Transverse colon (tissue), 4 donors: ENCODE results near the gene ALKBH7. TPM values are rescaled to one million over a fixed set of nuclear protein-coding genes. Genes with fewer than 3 reads are reported as not detected.

Experiments
- DNase-seq: peaks from one replicate; pipeline ENCODE4 v3.0.0-alpha.2; 2019
- H3K27ac ChIP-seq, 4 donors: fragments of 200-600 bp; sonication (generic); 2 replicates each; pipeline ENCODE4 v1.5.1; 2016 to 2018; ENCODE audit warnings: inconsistent platforms in 4 of 4
- H3K27me3 ChIP-seq: fragments of 200-600 bp; sonication (generic); 2 replicates; pipeline ENCODE4 v1.5.1; 2017; ENCODE audit warnings: inconsistent platforms
- H3K36me3 ChIP-seq, 4 donors: fragments of 200-600 bp; sonication (generic); 2 replicates each; pipeline ENCODE4 v1.5.1; 2017 to 2019; ENCODE audit warnings: inconsistent platforms in 4 of 4
- H3K4me1 ChIP-seq, 4 donors: fragments of 200-600 bp; sonication (generic); 2 replicates each; pipeline ENCODE4 v1.5.1; 2017 to 2020; ENCODE audit warnings: inconsistent platforms in 4 of 4
- H3K4me3 ChIP-seq, 4 donors: fragments of 200-600 bp; sonication (generic); 1 replicate in 1 of 4; 2 replicates in 3 of 4; pipeline versions ENCODE4 v1.5.1 to v1.6.1; 2017 to 2019; ENCODE audit warnings: inconsistent platforms in 4 of 4
- H3K9me3 ChIP-seq, 2 donors: fragments of 200-600 bp; sonication (generic); 2 replicates each; pipeline ENCODE4 v1.5.1; 2017 to 2019; ENCODE audit warnings: inconsistent platforms in 2 of 2
- CTCF ChIP-seq, 5 experiments: fragments of 200-600 bp in 3 of 5; fragments of 450-650 bp in 2 of 5; sonication (generic) in 3 of 5; IDR thresholded peaks; 1 replicate in 2 of 5; 2 replicates in 3 of 5; pipeline ENCODE4 v1.5.1; 2016 to 2017; ENCODE audit warnings: antibody characterized with exemption in 5 of 5, inconsistent platforms in 3 of 5, mild to moderate bottlenecking in 2 of 5, moderate library complexity in 1 of 5
- EP300 ChIP-seq: sonication (generic); formaldehyde crosslinking; IDR thresholded peaks from one replicate; pipeline ENCODE4 v1.6.1; 2017; ENCODE audit warnings: antibody characterized with exemption, low read depth
- POLR2A ChIP-seq: fragments of 450-650 bp; IDR thresholded peaks from one replicate; pipeline ENCODE4 v1.6.1; 2016; ENCODE audit warnings: antibody characterized with exemption, mild to moderate bottlenecking, moderate library complexity
- POLR2AphosphoS5 ChIP-seq, 3 donors: sonication (generic); formaldehyde crosslinking; IDR thresholded peaks; one replicate each; pipeline ENCODE4 v1.6.1; 2016; ENCODE audit warnings: antibody characterized with exemption in 3 of 3
- WGBS, 2 donors: methylation state at CpG; one replicate each; pipeline ENCODE4 v1.1.5; 2018; ENCODE audit warnings: low coverage in 1 of 2; 5-methylcytosine and 5-hydroxymethylcytosine counted together
- in situ Hi-C, 4 donors: fragments of 200-750 bp; cut with MboI; loops; one replicate each; pipeline versions ENCODE4 v1.15.0 to v1.15.1; 2017; ENCODE audit warnings: low sequenced_read_pairs in 3 of 4, low pct_ligation_motif_present in 1 of 4, low pct_unique_long_range_greater_than_20kb in 1 of 4
- intact Hi-C: fragments of 100-400 bp; cut with DNase I; formaldehyde crosslinking; loops from one replicate; pipeline ENCODE4 v1.15.1; 2023; ENCODE audit warnings: low total_unique reads
- total RNA-seq, 4 donors: library from RNA; depleted of rRNA; stranded (reverse); fragments of >200 nt; gene quantifications; one replicate each; pipeline ENCODE4 v1.1.0, GENCODE V29; 2016

ALKBH7 gene
- total RNA-seq, 4 donors from 2014 or later = 135 to 188 (median 158) TPM

- H3K4me1 ChIP-seq = peaks cover 5 to 16% (median 11%) of the 10 kb centered on the region in 4 donors
- no peaks in the 10 kb centered on the region for H3K27me3 ChIP-seq
- intact Hi-C loops = no loop called here
- WGBS, 2 donors = 25 to 40% methylated on average over 1 to 11 of the region's 11 CpGs
- no peak for DNase-seq
- TF ChIP-seq CTCF (IDR thresholded peaks at IDR 0.05) = no peak
- TF ChIP-seq POLR2A = no peak
- no peak for TF ChIP-seq EP300
- in situ Hi-C loops = no loop called here
- peak overlapping the region; percentile 69 to 97 (median 95) for H3K4me3 ChIP-seq
- H3K36me3 ChIP-seq = peaks cover 0 to 30% (median 13%) of the 10 kb centered on the region in 4 donors
- peak overlapping the region; percentile 85 to 94 (median 93) for H3K27ac ChIP-seq
- no peaks in the 10 kb centered on the region for H3K9me3 ChIP-seq
Observed at GRCh38 chr19:6362351-6362801, 10.2 kb upstream of the ALKBH7 start.

DNA sequence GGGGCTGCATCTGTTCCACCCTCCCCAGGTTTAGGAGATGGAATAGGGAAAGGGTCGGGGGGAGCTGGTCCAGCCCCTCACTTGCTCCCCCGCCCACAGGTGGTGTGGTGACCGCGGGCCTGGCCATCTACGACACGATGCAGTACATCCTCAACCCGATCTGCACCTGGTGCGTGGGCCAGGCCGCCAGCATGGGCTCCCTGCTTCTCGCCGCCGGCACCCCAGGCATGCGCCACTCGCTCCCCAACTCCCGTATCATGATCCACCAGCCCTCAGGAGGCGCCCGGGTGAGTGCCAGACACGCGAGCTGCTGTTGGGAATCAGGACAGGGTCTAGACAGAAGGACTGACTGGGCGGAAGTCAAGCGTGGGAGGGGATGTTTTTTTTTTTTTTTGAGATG lies 8.2 kb upstream of the ALKBH7 start:
- intact Hi-C loops = no loop called here
- peaks cover 0 to 37% (median 19%) of the 10 kb centered on the region in 4 donors for H3K36me3 ChIP-seq
- 93% methylated on average over 21 of the region's 21 CpGs; no CpG with 5 or more reads in 1 of the 2 donors for WGBS, 2 donors

GRCh38 chr19:6373096-6373812 lies 660 bp downstream of the ALKBH7 start:
- intact Hi-C loops = no loop called here
- no peaks in the 10 kb centered on the region for H3K9me3 ChIP-seq
- H3K36me3 ChIP-seq = peaks cover 0 to 8% (median 2%) of the 10 kb centered on the region in 4 donors
- DNase-seq = peak; percentile 100
- in situ Hi-C loops = no loop called here
- H3K4me1 ChIP-seq = peaks cover 5 to 15% (median 9%) of the 10 kb centered on the region in 4 donors
- peak overlapping the region; percentile 92 to 100 (median 98) for H3K27ac ChIP-seq
- TF ChIP-seq EP300 = no peak
- no peak for TF ChIP-seq POLR2AphosphoS5 (IDR thresholded peaks at IDR 0.05)
- no peak for TF ChIP-seq POLR2A
- TF ChIP-seq CTCF (IDR thresholded peaks at IDR 0.05) = no peak
- peak overlapping the region; percentile 63 to 93 (median 74) for H3K4me3 ChIP-seq
- 0 to 1% methylated on average over 3 to 35 of the region's 53 CpGs for WGBS, 2 donors
- H3K27me3 ChIP-seq = no peaks in the 10 kb centered on the region

More for the DNA sequence above, 8.2 kb upstream of the ALKBH7 start:
- in situ Hi-C loops = no loop called here
- H3K4me1 ChIP-seq = peaks cover 5 to 16% (median 11%) of the 10 kb centered on the region in 4 donors
- H3K4me3 ChIP-seq = no peak overlapping the region
- no peaks in the 10 kb centered on the region for H3K9me3 ChIP-seq
- H3K27ac ChIP-seq = no peak overlapping the region
- H3K27me3 ChIP-seq = no peaks in the 10 kb centered on the region
- TF ChIP-seq POLR2A (no peak), EP300 (no peak), POLR2AphosphoS5 (IDR thresholded peaks at IDR 0.05) (no peak)
- DNase-seq = no peak

GRCh38 chr19:6373813-6374108 lies 1.2 kb downstream of the ALKBH7 start:
- H3K9me3 ChIP-seq = no peaks in the 10 kb centered on the region
- H3K27ac ChIP-seq = peak overlapping the region; percentile 92 to 100 (median 98)
- peaks cover 5 to 15% (median 9%) of the 10 kb centered on the region in 4 donors for H3K4me1 ChIP-seq
- no peaks in the 10 kb centered on the region for H3K27me3 ChIP-seq
- no peak for DNase-seq
- TF ChIP-seq CTCF (IDR thresholded peaks at IDR 0.05) = no peak
- TF ChIP-seq POLR2AphosphoS5 (IDR thresholded peaks at IDR 0.05) = no peak
- TF ChIP-seq POLR2A = no peak
- TF ChIP-seq EP300 = no peak
- peaks cover 0 to 2% (median 0%) of the 10 kb centered on the region in 4 donors for H3K36me3 ChIP-seq
- H3K4me3 ChIP-seq = peak overlapping the region; percentile 11 to 93 (median 44)
- 30% methylated on average over 5 of the region's 5 CpGs; no CpG with 5 or more reads in 1 of the 2 donors for WGBS, 2 donors
- in situ Hi-C loops (no loop called here), intact Hi-C loops (loop anchor here (2.0 kb wide), 1 partner anchor 49 kb away; no protein-coding TSS in a partner anchor)
